CMK (cell line): Measurements from ENCODE around the gene GNPAT.

ENCODE experiments used
- DNase-seq: peaks from one replicate; pipeline ENCODE4 v3.0.0-alpha.2; 2010; ENCODE audit warnings: low read depth

The GNPAT gene

GRCh38 chr1:231317306-231318014 lies 76.4 kb downstream of the GNPAT start:
- DNase-seq: no peak

DNA sequence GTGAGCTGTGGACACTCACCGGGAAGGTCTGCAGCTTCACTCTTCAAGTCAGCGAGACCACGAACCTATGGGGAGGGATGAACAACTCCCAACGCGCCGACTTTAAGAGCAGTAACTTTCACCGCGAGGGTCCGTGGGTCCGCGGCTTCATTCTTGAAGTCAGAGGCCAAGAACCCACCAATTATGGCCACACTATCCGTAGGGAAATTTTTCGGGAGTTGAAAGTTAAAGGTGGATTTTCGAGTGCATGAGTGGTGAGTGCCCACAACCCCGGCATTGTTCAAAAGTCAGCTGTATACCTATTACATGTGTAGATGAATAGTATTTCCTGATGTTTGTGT lies 77.0 kb downstream of the GNPAT start:
- DNase-seq: no peak

DNA sequence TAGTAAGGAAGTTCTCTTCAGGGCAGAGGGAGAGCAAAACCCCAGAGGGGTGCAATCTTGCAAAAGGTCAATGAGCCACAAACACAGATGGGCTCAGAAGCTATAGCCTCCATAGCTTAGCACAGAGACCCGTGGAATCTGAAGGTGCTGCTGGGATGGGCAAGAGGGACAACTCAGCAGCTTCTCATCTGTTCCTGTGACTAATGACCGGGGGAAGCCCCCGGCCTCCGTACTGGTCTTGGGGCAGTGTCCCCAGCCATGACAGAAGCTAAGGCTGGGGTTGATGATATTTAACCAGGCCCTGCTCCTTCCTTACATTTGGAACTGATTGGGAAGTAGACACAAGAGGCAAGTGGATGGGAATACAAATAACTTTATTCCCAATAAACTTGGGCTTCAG lies 77.6 kb downstream of the GNPAT start:
- DNase-seq: no peak

GRCh38 chr1:231319080-231319479 lies 78.1 kb downstream of the GNPAT start:
- DNase-seq: no peak

- no peak for DNase-seq
Measured at GRCh38 chr1:231322880-231323530, 82.0 kb downstream of the GNPAT start.

DNA sequence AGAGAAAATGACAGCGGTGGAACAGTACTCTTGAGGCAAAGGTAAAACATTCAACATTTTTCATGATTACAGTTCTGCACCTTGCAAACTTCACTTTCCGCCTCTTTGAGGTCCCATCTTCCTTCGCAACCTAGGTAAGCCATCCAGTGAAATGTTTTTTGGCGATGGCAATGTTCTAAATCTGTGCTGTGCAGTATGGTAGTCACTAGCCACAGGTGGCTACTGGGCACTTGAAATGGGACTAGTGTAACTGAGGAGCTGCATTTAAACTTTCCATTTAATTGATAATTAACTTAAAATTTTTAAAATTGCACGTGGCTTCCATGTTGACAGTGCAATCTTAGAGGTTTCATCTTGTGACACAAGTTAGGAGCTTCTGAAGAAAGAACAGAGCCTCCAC lies 83.6 kb downstream of the GNPAT start:
- no peak for DNase-seq

- no peak for DNase-seq
Measured at GRCh38 chr1:231326248-231326647, 85.2 kb downstream of the GNPAT start.
